GM19239 (cell line): ENCODE results near the gene SELENOV.
"Not testable (repeated sequence)": the region's sequence is repeated elsewhere in the genome, so short reads cannot be mapped to it uniquely, and the experiment has no call there.

ENCODE experiments used
- DNase-seq: peaks from one replicate; pipeline ENCODE4 v3.0.0; 2011; ENCODE audit warnings: low spot score; ENCODE audit not compliant: insufficient read length
- FAIRE-seq: peaks from 2 replicates; lab custom pipeline; 2011; peaks lifted over from hg19 to GRCh38; lab: Jason Lieb, UNC

The SELENOV gene

GRCh38 chr19:39514840-39515550 is at the start of gene SELENOV:
SELENOV (plus strand) TSS chr19:39515139; CDS start chr19:39515213, 74 bp downstream.
- DNase-seq (no peak), FAIRE-seq (no peak)

DNA sequence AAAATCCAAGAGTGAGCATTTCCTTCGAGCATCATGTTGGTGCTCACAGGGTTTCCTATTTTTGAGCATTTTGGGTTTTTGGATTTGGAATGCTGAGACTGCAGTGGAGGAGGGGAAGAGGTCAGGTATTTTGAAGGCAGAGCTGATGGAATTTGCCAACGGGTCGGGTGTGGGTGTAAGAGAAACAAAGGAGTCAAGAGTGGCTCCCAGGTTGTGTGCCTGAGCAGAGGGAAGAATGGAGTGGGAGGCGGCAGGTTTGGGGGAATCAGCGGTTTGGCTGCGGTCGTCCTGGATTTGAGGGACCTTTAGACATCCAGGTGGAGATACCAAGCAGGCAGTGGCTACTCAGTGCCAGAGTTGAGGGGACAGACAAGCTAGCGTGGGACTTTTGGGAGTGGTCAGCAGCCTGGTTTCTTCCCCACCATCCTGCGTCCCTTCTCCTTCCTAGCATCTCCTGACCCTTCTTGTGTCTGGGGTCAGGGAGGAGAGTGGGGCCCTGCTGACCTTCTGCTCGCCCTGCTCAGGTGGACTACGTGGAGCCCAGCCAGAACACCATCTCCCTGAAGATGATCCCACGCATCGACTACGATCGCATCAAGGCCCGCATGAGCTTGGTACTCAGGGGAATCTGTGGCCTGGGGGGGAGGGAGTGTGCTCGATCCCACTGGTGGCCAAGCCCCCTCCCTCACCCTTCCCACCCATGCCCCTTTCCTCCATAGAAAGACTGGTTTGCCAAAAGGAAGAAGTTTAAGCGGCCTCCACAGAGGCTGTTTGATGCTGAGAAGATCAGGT is 48.8 kb upstream of the SELENOV start:
- DNase-seq (no peak), FAIRE-seq (no peak)

GRCh38 chr19:39467941-39468340 is 47.0 kb upstream of the SELENOV start:
- DNase-seq, result no peak
- FAIRE-seq, result no peak

DNA sequence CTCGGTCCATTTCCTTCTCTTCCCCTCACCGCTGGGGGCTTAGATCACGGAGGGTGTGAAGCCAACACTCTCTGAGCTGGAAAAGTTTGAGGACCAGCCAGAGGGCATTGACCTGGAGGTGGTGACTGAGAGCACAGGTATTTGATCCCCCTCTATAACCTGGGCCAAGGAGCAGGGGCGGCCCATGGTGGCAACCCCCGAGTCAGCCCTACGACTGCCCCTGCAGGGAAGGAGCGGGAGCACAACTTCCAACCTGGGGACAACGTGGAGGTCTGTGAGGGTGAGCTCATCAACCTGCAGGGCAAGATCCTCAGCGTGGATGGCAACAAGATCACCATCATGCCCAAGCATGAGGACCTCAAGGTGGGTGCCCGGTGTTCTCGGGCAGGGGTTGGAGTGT is 45.9 kb upstream of the SELENOV start:
- DNase-seq (no peak), FAIRE-seq (no peak)

- FAIRE-seq, result no peak
- no peak for DNase-seq
These were observed 45.4 kb upstream of the SELENOV start for GRCh38 chr19:39469567-39469966.

- FAIRE-seq (no peak), DNase-seq (no peak)
These were observed 44.1 kb upstream of the SELENOV start for GRCh38 chr19:39470724-39471339.

DNA sequence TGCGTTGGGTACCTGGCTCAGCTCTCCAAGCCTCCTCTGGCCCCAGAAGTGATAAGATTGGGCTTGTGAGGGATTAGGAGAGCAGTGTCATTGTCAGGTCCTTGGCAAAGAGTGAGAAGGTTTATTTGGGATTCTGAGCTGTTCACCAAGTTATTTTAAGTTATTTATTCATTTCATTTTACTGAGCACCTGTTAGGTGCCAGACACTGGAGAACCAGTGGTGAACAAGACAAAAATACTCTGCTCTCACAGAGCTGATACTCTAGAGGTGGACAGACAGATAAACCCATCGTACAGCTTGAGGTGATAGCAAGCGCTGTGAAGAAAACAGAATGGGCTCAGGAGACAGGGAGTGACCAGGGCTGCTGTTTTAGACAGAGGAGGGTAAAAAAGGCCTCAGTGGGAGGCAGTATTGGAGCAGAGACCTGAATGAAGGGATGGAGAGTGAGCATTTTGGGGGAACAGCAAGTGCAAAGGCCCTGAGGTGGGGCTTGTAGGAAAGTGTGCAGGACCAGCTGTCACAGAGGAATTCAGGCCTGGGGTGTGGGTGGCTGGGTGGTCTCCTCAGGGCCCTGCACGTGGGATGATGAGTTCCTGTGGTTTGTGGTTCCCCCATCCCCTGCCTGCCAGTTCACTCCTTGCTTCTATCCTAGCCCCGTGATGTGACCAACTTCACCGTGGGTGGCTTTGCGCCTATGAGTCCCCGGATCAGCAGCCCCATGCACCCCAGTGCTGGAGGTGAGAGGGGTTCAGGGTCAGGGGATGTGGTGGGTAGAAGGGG is 43.0 kb upstream of the SELENOV start:
- DNase-seq (no peak), FAIRE-seq (no peak)

- FAIRE-seq (no peak), DNase-seq (no peak)
These were observed 42.0 kb upstream of the SELENOV start for GRCh38 chr19:39472746-39473442.

- FAIRE-seq (no peak), DNase-seq (no peak)
These were observed 41.4 kb upstream of the SELENOV start for GRCh38 chr19:39473443-39473960.

DNA sequence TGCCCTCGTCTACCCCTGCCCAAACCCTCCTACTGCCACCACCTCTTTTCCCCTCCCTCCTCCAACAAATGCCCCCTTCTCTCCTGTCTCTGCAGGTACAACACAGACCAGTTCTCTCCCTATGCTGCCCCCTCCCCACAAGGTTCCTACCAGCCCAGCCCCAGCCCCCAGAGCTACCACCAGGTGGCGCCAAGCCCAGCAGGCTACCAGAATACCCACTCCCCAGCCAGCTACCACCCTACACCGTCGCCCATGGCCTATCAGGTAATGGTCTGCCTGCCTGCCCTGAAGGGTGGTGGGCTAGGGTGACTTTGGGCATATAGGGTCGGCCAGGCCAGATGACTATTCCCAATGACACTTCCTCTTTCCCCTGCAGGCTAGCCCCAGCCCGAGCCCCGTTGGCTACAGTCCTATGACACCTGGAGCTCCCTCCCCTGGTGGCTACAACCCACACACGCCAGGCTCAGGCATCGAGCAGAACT is 40.8 kb upstream of the SELENOV start:
- no peak for FAIRE-seq
- no peak for DNase-seq

GRCh38 chr19:39475748-39476147 is 39.2 kb upstream of the SELENOV start:
- no peak for FAIRE-seq
- DNase-seq, result no peak

DNA sequence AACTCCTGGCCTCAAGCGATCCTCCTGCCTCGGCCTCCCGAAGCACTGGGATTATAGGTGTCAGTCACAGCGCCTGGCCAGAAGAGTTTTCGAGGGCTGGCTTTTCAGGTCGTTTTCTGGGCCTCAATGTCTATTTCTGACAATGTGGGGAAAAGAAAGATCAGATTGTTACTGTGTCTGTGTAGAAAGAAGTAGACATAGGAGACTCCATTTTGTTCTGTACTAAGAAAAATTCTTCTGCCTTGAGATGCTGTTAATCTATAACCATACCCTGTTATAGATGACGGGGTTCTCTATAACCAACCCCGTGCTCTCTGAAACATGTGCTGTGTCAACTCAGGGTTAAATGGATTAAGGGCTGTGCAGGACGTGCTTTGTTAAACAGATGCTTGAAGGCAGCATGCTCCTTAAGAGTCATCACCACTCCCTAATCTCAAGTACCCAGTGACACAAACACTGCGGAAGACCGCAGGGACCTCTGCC is 35.6 kb upstream of the SELENOV start:
- FAIRE-seq, DNase-seq: not testable (repeated sequence)

GRCh38 chr19:39479916-39480315 is 35.0 kb upstream of the SELENOV start:
- no peak for FAIRE-seq
- no peak for DNase-seq

DNA sequence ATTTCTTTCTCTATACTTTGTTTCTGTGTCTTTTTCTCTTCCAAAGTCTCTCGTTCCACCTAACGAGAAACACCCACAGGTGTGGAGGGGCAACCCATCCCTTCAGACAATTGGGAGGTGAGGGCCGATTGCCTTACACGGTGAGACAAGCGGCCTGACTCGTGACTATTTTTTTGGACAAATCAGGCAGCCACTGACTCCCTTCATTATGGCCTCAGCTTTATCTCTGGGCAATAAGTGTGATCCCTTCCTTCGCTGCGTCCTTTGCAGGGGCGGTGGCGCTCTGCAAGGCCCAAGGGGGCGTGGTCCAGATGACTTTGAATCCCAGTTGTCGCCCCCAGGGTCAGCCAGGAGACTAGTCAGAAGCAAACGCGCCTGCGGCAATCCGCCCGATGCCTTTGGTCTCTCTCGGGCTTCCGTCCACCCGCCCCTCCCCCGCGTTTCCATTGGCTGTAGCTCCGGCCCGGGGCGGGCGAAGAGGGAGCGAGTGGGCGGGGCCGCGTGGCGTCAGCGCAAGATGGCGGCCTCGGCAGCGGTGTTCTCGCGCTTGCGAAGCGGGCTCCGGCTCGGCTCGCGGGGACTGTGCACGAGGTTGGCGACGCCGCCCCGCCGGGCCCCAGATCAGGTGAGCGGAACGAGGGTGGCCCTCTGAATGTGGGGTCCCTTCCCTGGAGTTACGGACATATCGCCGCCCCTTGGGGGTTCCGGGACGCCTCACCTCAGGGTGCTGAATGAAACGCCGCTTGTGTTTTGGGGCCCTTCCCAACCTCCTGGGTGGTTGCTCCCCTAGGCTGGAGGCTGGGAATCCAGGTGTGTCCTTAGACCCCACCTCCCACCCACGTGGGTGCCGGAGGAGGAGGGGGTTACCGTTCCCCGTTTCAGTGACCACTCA is 34.4 kb upstream of the SELENOV start, which contains the start of gene TIMM50:
Gene TIMM50 (plus strand): TSS at position 502 of the 892 bp plus-strand sequence. CDS start 16 bp downstream, at position 518.
- DNase-seq (peak; percentile 88), FAIRE-seq (peak; percentile 97)

GRCh38 chr19:39481229-39481545 is 33.8 kb upstream of the SELENOV start:
- DNase-seq, result no peak
- no peak for FAIRE-seq

DNA sequence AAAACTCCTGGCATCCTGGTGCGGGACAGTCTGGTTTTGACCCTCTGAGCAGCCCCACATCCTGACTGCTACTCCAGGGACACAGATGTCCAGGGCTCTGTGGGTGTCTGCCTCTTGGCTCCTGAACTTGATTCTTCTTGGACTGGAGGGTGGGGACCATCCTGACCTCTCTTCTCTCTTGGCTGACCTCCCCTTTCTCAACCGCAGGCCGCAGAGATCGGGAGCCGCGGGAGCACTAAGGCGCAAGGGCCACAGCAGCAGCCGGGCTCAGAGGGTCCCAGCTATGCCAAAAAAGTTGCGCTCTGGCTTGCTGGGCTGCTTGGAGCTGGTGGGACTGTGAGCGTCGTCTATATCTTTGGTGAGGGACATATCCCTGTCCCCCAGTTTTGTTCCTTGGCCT is 33.3 kb upstream of the SELENOV start:
- DNase-seq (no peak), FAIRE-seq (no peak)

DNA sequence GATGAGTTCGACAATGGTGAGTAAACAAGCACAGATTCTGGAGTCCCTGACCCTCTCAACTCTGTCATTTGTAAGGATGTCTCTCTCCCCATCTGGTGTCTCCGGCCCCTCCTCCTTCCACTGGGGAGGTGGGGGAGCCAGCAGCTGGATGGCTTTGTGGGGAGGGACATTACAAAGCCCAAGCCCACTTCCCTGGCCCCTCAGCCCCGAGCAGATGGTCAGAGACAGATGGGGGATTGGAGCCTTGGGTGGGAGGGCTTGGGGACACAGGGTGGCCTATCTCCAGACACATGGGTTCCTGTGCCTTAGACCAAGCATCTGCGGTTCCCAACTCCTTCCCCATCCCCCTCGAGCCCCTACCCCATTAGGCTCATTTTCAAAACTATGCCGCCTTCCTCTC is 31.8 kb upstream of the SELENOV start:
- no peak for DNase-seq

DNA sequence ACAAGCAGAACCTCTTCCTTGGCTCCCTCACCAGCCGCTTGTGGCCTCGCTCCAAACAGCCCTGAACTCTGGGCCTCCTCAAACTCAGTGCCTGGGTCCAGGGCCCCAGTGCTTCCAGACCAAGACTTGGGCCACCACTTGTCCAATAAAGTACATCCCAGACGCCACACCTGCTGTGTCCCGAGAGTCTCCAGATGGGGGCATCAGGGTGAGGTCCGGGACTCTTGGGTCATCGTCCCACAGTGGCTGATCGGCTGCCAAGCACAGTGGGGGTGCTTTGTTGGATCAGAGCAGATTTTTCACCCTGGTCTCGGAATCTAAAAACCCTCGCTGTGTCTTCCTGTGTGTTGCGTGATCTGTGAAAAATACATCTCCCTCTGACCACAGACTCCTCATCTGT is 25.2 kb upstream of the SELENOV start:
- FAIRE-seq (no peak), DNase-seq (no peak)

More for the DNA sequence above, 31.8 kb upstream of the SELENOV start:
- no peak for FAIRE-seq
